WERI-Rb-1 (cell line): Measurements from ENCODE around the gene CERS2.

Experiments used
- DNase-seq: peaks from one replicate; pipeline ENCODE4 v3.0.0-alpha.2; 2020
- H3K27ac ChIP-seq: fragments of 250-450 bp; sonication (Bioruptor Pico); 2 replicates; pipeline ENCODE4 v1.5.1; 2020; ENCODE audit warnings: mild to moderate bottlenecking, moderate library complexity
- H3K27me3 ChIP-seq: fragments of 250-450 bp; sonication (Bioruptor Pico); 2 replicates; pipeline ENCODE4 v1.5.1; 2021; ENCODE audit warnings: mild to moderate bottlenecking, low read depth, moderate library complexity; ENCODE audit not compliant: insufficient read depth, severe bottlenecking
- H3K36me3 ChIP-seq: fragments of 250-450 bp; sonication (Bioruptor Pico); 2 replicates; pipeline ENCODE4 v1.5.1; 2020; ENCODE audit warnings: mild to moderate bottlenecking, moderate library complexity
- H3K4me3 ChIP-seq: 2 replicates; pipeline ENCODE4 v1.5.1; 2011; ENCODE audit warnings: low read depth, mild to moderate bottlenecking, control low read depth, low read length
- H3K9me3 ChIP-seq: fragments of 250-450 bp; sonication (Bioruptor Pico); 2 replicates; pipeline ENCODE4 v1.5.1; 2021; ENCODE audit warnings: mild to moderate bottlenecking, moderate library complexity; ENCODE audit not compliant: severe bottlenecking
- TF ChIP-seq, protein P1 (sequence below): IDR thresholded peaks from 2 replicates; pipeline ENCODE4 v1.5.1; 2011; ENCODE audit warnings: low read depth, mild to moderate bottlenecking, control low read depth, inconsistent platforms, low read length

CERS2 gene

DNA sequence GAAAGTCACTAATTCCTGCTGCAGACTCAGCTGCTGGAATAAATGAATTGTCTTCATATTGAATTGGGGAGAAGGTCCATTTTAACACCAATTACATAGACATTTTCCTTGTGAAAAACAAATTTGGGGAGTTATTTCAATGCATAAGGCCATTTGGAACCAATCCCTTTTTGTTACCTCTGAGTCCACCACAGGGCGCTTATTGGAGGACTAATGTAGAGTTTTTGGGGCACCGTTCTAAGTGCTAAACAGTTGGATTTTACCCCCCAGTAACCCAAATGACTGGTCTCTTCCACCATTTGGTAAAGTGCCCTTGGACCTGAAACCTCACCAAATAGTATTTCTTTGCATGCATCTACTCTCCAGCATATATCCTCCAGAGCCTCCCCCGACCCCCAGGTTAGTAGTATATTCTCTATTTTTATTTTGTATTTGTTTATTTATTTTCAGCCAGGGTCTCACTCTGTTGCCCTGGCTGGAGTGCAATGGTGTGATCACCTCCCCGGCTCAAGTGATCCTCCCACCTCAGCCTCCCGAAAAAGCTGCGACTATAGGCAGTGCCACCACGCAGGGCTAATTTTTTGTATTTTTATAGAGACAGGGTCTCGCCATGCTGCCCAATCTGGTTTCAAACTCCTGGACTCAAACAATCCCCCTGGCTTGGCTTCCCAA, 35.2 kb upstream of the CERS2 start:
- Histone ChIP-seq H3K27ac (no peak overlapping the region), H3K4me3 (no peak overlapping the region), H3K27me3 (no peaks in the 10 kb centered on the region), H3K9me3 (no peaks in the 10 kb centered on the region), H3K36me3 (peaks cover 10% of the 10 kb centered on the region)
- TF ChIP-seq, protein P1, sequence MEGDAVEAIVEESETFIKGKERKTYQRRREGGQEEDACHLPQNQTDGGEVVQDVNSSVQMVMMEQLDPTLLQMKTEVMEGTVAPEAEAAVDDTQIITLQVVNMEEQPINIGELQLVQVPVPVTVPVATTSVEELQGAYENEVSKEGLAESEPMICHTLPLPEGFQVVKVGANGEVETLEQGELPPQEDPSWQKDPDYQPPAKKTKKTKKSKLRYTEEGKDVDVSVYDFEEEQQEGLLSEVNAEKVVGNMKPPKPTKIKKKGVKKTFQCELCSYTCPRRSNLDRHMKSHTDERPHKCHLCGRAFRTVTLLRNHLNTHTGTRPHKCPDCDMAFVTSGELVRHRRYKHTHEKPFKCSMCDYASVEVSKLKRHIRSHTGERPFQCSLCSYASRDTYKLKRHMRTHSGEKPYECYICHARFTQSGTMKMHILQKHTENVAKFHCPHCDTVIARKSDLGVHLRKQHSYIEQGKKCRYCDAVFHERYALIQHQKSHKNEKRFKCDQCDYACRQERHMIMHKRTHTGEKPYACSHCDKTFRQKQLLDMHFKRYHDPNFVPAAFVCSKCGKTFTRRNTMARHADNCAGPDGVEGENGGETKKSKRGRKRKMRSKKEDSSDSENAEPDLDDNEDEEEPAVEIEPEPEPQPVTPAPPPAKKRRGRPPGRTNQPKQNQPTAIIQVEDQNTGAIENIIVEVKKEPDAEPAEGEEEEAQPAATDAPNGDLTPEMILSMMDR = no peak
- DNase-seq = no peak

DNA sequence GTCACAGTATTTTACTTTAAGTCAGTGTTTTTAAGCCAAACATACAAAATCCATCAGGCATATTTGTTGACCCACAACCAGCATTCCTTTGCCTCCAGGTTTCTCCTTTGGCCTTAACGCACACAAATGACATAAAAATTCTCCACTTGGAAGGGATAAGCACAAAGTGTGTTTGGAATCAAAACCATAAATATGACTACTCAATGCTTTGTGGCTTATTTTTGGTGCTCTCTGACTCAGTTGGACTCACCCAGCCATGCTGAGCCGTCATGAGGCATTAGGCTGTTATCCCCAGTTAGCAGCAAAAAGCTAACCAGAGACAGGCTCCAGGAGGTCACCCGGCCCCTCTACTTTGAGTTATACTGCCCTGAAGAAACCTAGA, 34.6 kb upstream of the CERS2 start:
- no peak for DNase-seq
- H3K4me3 ChIP-seq = peak overlapping the region; percentile 76
- no peak overlapping the region; the same call in 1 of the 2 replicates for H3K27ac ChIP-seq
- H3K9me3 ChIP-seq = no peaks in the 10 kb centered on the region
- H3K36me3 ChIP-seq = peaks cover 10% of the 10 kb centered on the region
- H3K27me3 ChIP-seq = no peaks in the 10 kb centered on the region
- TF ChIP-seq, protein P1 = no peak

DNA sequence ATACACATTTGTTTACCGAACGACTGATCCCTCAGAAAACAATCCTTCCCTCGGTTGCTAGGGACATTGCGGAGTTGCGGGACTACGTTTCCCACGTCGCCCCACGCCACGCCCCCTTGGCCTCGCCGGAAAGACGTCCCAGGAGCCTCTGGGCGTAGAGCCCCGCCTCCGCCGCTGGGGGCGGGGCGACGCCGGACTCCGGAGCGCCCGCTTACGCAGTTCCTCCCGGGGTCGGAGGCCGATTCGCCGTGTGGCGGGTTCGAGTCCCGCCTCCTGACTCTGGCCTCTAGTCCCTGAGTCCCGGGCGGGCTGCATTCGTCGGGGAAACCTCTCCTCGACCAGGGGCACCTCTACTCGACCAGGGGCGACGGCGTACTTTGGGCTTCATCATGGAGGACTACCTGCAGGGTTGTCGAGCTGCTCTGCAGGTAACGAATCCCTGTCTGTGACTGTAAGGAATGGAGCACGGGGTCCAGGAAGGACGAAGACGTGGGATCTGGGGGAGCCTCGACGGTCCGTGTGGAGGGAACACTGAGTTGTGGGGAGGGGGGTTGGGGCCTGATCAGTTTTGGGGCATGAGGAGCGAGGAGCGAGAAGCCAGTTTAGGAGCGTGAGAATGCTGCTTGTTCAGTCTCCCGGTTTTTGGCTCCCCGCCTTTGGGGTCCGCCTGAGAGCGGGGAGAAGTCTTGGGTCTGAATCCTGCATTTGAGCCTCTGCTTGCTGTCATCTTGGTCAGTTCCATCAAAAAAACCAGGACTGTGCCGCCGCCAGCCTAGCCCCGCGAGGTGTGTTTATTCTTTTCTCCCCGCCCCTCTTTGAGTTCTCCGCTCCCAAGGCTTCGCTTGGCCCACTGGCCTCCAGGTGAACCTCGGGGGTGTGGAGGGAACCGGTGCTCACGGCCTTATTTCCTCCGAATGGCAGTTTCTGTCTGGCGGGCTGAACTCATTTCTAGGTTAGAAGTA, 33.9 kb upstream of the CERS2 start, which contains the start of gene PRUNE1:
Gene PRUNE1 (plus strand): TSS at position 206 of the 962 bp plus-strand sequence. CDS start 184 bp downstream, at position 390.
- H3K4me3 ChIP-seq = peak within 1 kb of the TSS; percentile 76
- no peaks in the 10 kb centered on the region for H3K27me3 ChIP-seq
- H3K9me3 ChIP-seq = no peaks in the 10 kb centered on the region
- TF ChIP-seq, protein P1 = no peak
- peak; percentile 100 for DNase-seq
- peak within 1 kb of the TSS; percentile 67 for H3K27ac ChIP-seq
- peaks cover 10% of the 10 kb centered on the region for H3K36me3 ChIP-seq

DNA sequence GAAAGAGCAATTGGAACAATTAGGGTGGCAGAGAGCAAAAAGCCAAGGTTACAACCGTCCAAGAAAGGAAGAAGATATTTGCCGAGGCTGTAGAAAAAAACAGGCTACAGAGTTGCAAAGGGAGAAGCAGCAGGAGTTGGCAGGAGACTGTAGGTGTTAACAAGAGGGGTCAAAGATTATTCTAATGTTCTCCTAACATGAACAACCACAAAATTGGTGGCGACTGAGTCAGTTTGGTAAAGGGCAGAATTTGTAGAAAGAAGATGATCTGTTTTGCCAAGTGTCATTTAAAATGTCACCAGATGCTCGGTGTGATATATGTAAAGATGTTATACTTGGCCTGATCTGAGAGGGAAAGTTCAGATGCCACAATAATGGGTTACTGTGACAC, 33.2 kb upstream of the CERS2 start:
- Histone ChIP-seq H3K36me3 (peaks cover 10% of the 10 kb centered on the region), H3K27ac (peak overlapping the region; percentile 1), H3K9me3 (no peaks in the 10 kb centered on the region), H3K4me3 (peak overlapping the region; percentile 76), H3K27me3 (no peaks in the 10 kb centered on the region)
- no peak for DNase-seq
- TF ChIP-seq, protein P1 = no peak

DNA sequence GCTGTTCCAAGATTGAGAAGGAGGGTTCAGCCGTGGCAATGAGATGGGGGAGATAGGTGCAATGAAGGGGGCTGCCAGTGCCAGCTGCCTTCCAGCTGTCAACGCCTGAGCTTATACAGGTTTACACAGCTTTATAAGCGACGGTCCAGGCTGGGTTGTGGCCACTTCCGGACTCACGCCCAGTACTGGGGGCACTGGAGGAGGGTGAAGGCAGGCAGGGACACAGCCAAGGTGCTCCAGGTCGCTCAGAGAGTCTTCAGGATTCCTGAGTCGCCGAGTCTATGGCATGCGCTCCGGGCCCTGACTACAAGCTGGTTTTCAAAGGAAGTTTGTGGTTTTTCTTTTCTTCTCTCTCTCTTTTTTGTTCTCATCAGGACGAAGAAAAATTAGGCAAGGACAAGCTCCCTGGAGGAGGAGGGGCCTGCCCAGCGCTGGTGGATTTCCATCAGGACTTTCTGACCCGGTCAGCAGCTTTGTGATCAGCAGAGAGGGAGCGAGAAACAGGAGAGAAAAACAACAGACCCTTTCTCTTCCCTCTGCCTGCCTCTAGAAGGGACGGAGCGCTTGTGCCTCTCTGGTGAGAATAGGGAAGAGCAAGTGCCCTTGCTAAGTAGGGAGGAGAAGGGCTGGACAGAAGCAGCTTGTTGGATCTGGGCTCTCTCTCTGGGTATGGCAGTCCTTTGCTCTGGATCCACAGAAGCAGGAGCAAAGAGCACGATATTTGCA, 31.9 kb upstream of the CERS2 start, which contains the start of gene MINDY1:
Gene MINDY1 (minus strand): TSS at position 576 of the 726 bp plus-strand sequence. CDS start 4,285 bp downstream, outside the sequence.
- H3K9me3 ChIP-seq = no peaks in the 10 kb centered on the region
- peaks cover 20% of the 10 kb centered on the region for H3K36me3 ChIP-seq
- peak; percentile 95 for DNase-seq
- peak within 1 kb of the TSS; percentile 71 for H3K27ac ChIP-seq
- TF ChIP-seq, protein P1 = peak; percentile 95
- H3K4me3 ChIP-seq = peak within 1 kb of the TSS; percentile 70
- no peaks in the 10 kb centered on the region for H3K27me3 ChIP-seq
